Body of pancreas (tissue), 4 donors: ENCODE measurements around the gene CD151.

Experiments
- CTCF ChIP-seq, 7 experiments: fragments of 450-650 bp in 4 of 7; fragments of 200-600 bp in 3 of 7; sonication (generic) in 3 of 7; IDR thresholded peaks; one replicate each; pipeline ENCODE4 v1.5.1; 2016 to 2019; ENCODE audit warnings: antibody characterized with exemption in 7 of 7
- POLR2A ChIP-seq, 3 donors: fragments of 450-650 bp; IDR thresholded peaks; one replicate each; pipeline ENCODE4 v1.6.1; 2016; ENCODE audit warnings: antibody characterized with exemption in 3 of 3, mild to moderate bottlenecking in 2 of 3

- TF ChIP-seq CTCF (IDR thresholded peaks at IDR 0.05) (no peak), POLR2A (IDR thresholded peaks at IDR 0.05) (no peak)
These were observed 53.8 kb downstream of the CD151 start for GRCh38 chr11:886568-886967.
